GM18505 (cell line): ENCODE measurements around the gene SLC34A1.

Source experiments
- ATAC-seq: cut with Tn5 transposase; IDR thresholded peaks from one replicate; pipeline ENCODE4 v1.9.1; 2021; ENCODE audit not compliant: unreplicated experiment
- POLR2A ChIP-seq: IDR thresholded peaks from 4 replicates; pipeline ENCODE4 v1.6.1; 2011; ENCODE audit warnings: borderline replicate concordance; ENCODE audit not compliant: insufficient read depth, insufficient read length; ENCODE audit errors: extremely low read depth

The SLC34A1 gene

GRCh38 chr5:177437623-177438022 is 53.4 kb downstream of the SLC34A1 start:
- no peak for TF ChIP-seq POLR2A
- ATAC-seq, result no peak

- TF ChIP-seq POLR2A, result peak; percentile 34
- ATAC-seq, result no peak
Measured at GRCh38 chr5:177438468-177438867, 54.2 kb downstream of the SLC34A1 start.

GRCh38 chr5:177439518-177440053 is 55.4 kb downstream of the SLC34A1 start:
- ATAC-seq, result no peak
- no peak for TF ChIP-seq POLR2A

- ATAC-seq, result no peak
- TF ChIP-seq POLR2A, result no peak
Measured at GRCh38 chr5:177440211-177440989, 56.2 kb downstream of the SLC34A1 start.

GRCh38 chr5:177440990-177441780 is 57.0 kb downstream of the SLC34A1 start:
- no peak for ATAC-seq
- no peak for TF ChIP-seq POLR2A

GRCh38 chr5:177442066-177442826 is 58.0 kb downstream of the SLC34A1 start:
- no peak for ATAC-seq
- TF ChIP-seq POLR2A, result no peak

GRCh38 chr5:177443144-177443983 is 59.1 kb downstream of the SLC34A1 start:
- ATAC-seq, result no peak
- TF ChIP-seq POLR2A, result no peak

- ATAC-seq, result no peak
- TF ChIP-seq POLR2A, result peak; percentile 56
Measured at GRCh38 chr5:177444106-177445051, 60.1 kb downstream of the SLC34A1 start.

- no peak for ATAC-seq
- peak; percentile 20 for TF ChIP-seq POLR2A
Measured at GRCh38 chr5:177445052-177445916, 61.0 kb downstream of the SLC34A1 start.

GRCh38 chr5:177445917-177446199 is 61.6 kb downstream of the SLC34A1 start:
- no peak for ATAC-seq
- no peak for TF ChIP-seq POLR2A

- peak; percentile 59 for TF ChIP-seq POLR2A
- ATAC-seq, result peak; percentile 48
Measured at GRCh38 chr5:177446200-177447065, 62.2 kb downstream of the SLC34A1 start, which contains the start of gene PRR7. TSS of gene PRR7 (plus strand) at chr5:177446814. CDS start at chr5:177455068, 8,254 bp downstream.
